ENCODE measurements around the gene GALNT5. TPM values are rescaled to one million over a fixed set of nuclear protein-coding genes. Genes with fewer than 3 reads are reported as not detected.

The GALNT5 gene
- total RNA-seq, 1 experiment from 2014 or later, result 0.04 TPM

DNA sequence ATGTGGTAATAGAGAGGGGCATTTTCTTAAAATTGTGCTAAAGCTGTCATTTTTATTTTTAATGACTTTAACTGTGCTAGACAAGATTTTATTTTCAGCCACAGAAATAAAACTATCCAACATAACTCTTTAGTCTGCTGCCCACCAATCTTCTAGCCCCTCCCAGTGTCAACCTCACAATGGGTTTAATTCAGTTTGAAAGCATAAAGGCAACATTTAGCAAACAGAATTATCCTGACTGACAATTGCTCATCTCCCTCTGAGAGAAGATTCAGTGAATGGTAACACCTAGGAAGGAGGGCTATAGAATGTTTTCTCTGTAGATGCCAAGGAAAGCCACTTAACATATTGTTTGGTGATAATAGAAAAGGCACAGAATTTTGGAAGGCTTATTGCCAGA, 62.9 kb downstream of the GALNT5 start:
- H3F3A ChIP-seq (ENCODE audit: low read length, unreplicated experiment), result no peaks in the 10 kb centered on the region
- H2AFZ ChIP-seq (ENCODE audit: low read length), result no peak overlapping the region
- H4K20me1 ChIP-seq (ENCODE audit: low read length), result no peaks in the 10 kb centered on the region
- POLR2A ChIA-PET (ENCODE audit: unreplicated experiment), result no interaction called here
- H3K9me3 ChIP-seq (ENCODE audit: low read length), result no peaks in the 10 kb centered on the region
- intact Hi-C loops (cut with micrococcal nuclease), result no loop called here
- H3K9ac ChIP-seq (ENCODE audit: low read length), result no peak overlapping the region
- no peak overlapping the region for H3K27ac ChIP-seq (ENCODE audit: low read length)
- no peaks in the 10 kb centered on the region for H3K9me2 ChIP-seq (replicated peaks; ENCODE audit: low read length)
- H3K36me3 ChIP-seq (ENCODE audit: low read depth, low read length), result no peaks in the 10 kb centered on the region
- ATAC-seq, result no peak
- no peaks in the 10 kb centered on the region for H3K4me1 ChIP-seq (ENCODE audit: insufficient read depth, low read length)
- CTCF ChIA-PET, result no interaction called here
- no peaks in the 10 kb centered on the region for H3K27me3 ChIP-seq (ENCODE audit: low read length)
- H3K79me2 ChIP-seq (ENCODE audit: low read length), result no peaks in the 10 kb centered on the region
- TF ChIP-seq EZH2 (IDR thresholded peaks at IDR 0.05; ENCODE audit: low read length, unreplicated experiment) (no peak), EZH2phosphoT487 (IDR thresholded peaks at IDR 0.05; ENCODE audit: borderline replicate concordance, low read length) (no peak)
- TF ChIP-seq, protein P1, sequence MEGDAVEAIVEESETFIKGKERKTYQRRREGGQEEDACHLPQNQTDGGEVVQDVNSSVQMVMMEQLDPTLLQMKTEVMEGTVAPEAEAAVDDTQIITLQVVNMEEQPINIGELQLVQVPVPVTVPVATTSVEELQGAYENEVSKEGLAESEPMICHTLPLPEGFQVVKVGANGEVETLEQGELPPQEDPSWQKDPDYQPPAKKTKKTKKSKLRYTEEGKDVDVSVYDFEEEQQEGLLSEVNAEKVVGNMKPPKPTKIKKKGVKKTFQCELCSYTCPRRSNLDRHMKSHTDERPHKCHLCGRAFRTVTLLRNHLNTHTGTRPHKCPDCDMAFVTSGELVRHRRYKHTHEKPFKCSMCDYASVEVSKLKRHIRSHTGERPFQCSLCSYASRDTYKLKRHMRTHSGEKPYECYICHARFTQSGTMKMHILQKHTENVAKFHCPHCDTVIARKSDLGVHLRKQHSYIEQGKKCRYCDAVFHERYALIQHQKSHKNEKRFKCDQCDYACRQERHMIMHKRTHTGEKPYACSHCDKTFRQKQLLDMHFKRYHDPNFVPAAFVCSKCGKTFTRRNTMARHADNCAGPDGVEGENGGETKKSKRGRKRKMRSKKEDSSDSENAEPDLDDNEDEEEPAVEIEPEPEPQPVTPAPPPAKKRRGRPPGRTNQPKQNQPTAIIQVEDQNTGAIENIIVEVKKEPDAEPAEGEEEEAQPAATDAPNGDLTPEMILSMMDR (conservative IDR thresholded peaks at IDR 0.05; ENCODE audit: low read depth, low read length), result no peak
- no peak overlapping the region for H3K4me3 ChIP-seq (ENCODE audit: low read length)
- no peak for DNase-seq
- BruUV-seq (replicated peaks), result no TSS peak
- no peak overlapping the region for H3K4me2 ChIP-seq (ENCODE audit: low read length)

DNA sequence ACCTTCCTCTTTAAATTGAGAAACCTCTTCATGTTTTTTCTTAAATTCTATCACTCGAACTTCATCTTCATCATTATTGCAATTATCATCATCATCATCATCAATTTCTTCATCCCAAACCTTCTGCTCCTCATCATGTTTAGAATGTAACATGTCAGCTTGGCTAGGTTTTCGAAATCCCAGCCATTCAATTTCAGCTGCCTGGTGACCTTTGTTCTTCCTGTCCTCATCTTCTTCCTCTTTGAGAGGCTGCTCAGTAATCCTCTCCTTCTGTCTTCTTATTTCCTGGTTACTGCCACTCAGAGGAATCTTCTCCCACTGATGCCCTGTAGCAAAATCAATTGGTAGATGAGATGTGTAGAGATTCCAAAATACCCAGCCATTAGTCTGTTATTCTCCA, 64.0 kb downstream of the GALNT5 start:
- DNase-seq (no peak), ATAC-seq (no peak)
- H3K79me2 ChIP-seq (ENCODE audit: low read length), result no peaks in the 10 kb centered on the region
- no peaks in the 10 kb centered on the region for H3K9me2 ChIP-seq (replicated peaks; ENCODE audit: low read length)
- no peaks in the 10 kb centered on the region for H3K4me1 ChIP-seq (ENCODE audit: insufficient read depth, low read length)
- TF ChIP-seq EZH2phosphoT487 (IDR thresholded peaks at IDR 0.05; ENCODE audit: borderline replicate concordance, low read length) (no peak), EZH2 (IDR thresholded peaks at IDR 0.05; ENCODE audit: low read length, unreplicated experiment) (no peak)
- TF ChIP-seq, protein P1 (conservative IDR thresholded peaks at IDR 0.05; ENCODE audit: low read depth, low read length), result no peak
- no peaks in the 10 kb centered on the region for H3K36me3 ChIP-seq (ENCODE audit: low read depth, low read length)
- H3K27ac ChIP-seq (ENCODE audit: low read length), result no peak overlapping the region
- no peak overlapping the region for H3K4me3 ChIP-seq (ENCODE audit: low read length)
- intact Hi-C loops (cut with micrococcal nuclease), result no loop called here
- no peaks in the 10 kb centered on the region for H3K27me3 ChIP-seq (ENCODE audit: low read length)
- ChIA-PET POLR2A (ENCODE audit: unreplicated experiment) (no interaction called here), CTCF (no interaction called here)
- no peaks in the 10 kb centered on the region for H3K9me3 ChIP-seq (ENCODE audit: low read length)
- BruUV-seq (replicated peaks), result no TSS peak
- no peak overlapping the region for H2AFZ ChIP-seq (ENCODE audit: low read length)
- no peaks in the 10 kb centered on the region for H3F3A ChIP-seq (ENCODE audit: low read length, unreplicated experiment)
- no peak overlapping the region for H3K4me2 ChIP-seq (ENCODE audit: low read length)
- no peak overlapping the region for H3K9ac ChIP-seq (ENCODE audit: low read length)
- H4K20me1 ChIP-seq (ENCODE audit: low read length), result no peaks in the 10 kb centered on the region

DNA sequence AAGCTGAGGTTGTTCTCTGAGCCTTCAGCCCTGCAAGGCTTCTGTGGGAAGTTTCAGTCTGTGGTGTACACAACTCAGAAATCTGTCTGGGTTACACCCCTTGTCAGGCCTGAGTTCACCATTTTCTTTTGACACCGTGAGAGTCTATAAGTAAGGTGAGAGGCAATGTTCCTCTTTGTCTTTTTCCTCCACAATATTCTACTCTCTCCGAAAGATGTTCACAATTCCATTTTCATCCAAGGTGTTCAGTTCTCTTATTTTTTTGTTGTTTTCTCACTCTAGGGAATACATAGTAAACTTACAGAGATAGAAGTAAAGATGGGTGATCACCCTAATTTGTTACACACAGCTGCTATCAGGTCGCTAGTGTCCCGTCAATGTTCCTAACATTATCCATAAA, 64.9 kb downstream of the GALNT5 start:
- H3K79me2 ChIP-seq (ENCODE audit: low read length), result no peaks in the 10 kb centered on the region
- TF ChIP-seq, protein P1 (conservative IDR thresholded peaks at IDR 0.05; ENCODE audit: low read depth, low read length), result no peak
- TF ChIP-seq EZH2 (IDR thresholded peaks at IDR 0.05; ENCODE audit: low read length, unreplicated experiment), result no peak
- no peak for TF ChIP-seq EZH2phosphoT487 (IDR thresholded peaks at IDR 0.05; ENCODE audit: borderline replicate concordance, low read length)
- no peaks in the 10 kb centered on the region for H3K9me3 ChIP-seq (ENCODE audit: low read length)
- no TSS peak for BruUV-seq (replicated peaks)
- no peak overlapping the region for H3K4me2 ChIP-seq (ENCODE audit: low read length)
- no peak overlapping the region for H2AFZ ChIP-seq (ENCODE audit: low read length)
- H3K4me3 ChIP-seq (ENCODE audit: low read length), result no peak overlapping the region
- no peak for DNase-seq
- intact Hi-C loops (cut with micrococcal nuclease), result no loop called here
- no peaks in the 10 kb centered on the region for H4K20me1 ChIP-seq (ENCODE audit: low read length)
- H3K9me2 ChIP-seq (replicated peaks; ENCODE audit: low read length), result no peaks in the 10 kb centered on the region
- POLR2A ChIA-PET (ENCODE audit: unreplicated experiment), result no interaction called here
- no peaks in the 10 kb centered on the region for H3K4me1 ChIP-seq (ENCODE audit: insufficient read depth, low read length)
- H3K27me3 ChIP-seq (ENCODE audit: low read length), result no peaks in the 10 kb centered on the region
- H3K9ac ChIP-seq (ENCODE audit: low read length), result no peak overlapping the region
- H3K36me3 ChIP-seq (ENCODE audit: low read depth, low read length), result no peaks in the 10 kb centered on the region
- no peak for ATAC-seq
- CTCF ChIA-PET, result no interaction called here
- no peak overlapping the region for H3K27ac ChIP-seq (ENCODE audit: low read length)
- no peaks in the 10 kb centered on the region for H3F3A ChIP-seq (ENCODE audit: low read length, unreplicated experiment)

Measured in PC-3 (cell line).